ENCODE data around the gene PAQR3. TPM values are rescaled to one million over a fixed set of nuclear protein-coding genes. Genes with fewer than 3 reads are reported as not detected.
A peak's percentile ranks its signal among the peaks of the same experiment; 100 is the strongest.

The PAQR3 gene
- total and polyA plus RNA-seq, 10 of the 15 experiments (the other 5 are each of a cell fraction or from before 2014, with no cell fraction given): 2.2 to 25.4 (median 7.2) TPM

DNA sequence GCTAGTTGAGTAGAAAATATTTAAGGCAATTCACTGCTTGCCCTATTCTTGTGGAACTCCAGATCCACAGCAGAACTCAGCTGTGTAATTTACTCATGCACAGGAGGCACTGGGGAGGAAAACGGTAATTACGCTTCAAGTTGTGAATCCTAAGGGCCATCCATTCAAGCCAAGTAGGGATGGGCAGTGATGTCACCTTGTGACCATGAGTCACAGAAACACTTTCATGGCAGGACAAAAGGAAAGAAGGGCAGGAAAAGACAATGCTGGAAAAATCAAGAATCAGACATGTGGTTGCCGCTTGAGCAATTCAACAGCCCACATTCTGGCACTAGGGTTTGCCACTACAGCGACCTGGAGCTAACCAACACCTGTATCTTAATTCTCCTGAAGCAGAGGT, 1.4 kb downstream of the PAQR3 start:
- H3K4me3 ChIP-seq: no peak overlapping the region
- no TSS peak for BruUV-seq (replicated peaks)
- intact Hi-C loops (cut with micrococcal nuclease; ENCODE audit: unreplicated experiment): loop anchor here (5.0 kb wide), 1 partner anchor 326 kb away; no protein-coding TSS in a partner anchor

DNA sequence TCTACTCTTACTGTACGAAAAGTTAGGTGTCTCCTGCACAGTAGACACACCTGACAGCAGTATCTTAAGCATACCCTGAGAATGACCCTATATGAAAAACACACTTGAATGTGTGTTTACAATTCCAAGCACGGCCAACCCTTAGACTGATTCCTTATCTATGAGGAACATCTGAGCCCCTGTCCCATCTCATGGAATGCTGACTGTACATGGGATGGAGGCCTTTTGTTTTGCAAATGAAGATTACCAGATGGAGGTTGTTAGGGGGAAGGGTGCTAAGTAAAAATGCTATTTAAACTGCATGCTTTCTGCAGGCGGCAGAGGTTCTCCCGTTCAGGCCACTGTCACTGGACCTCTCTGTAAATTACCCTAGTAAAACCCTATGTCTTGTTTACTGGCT, 2.2 kb downstream of the PAQR3 start:
- Histone ChIP-seq H3K4me3 (no peak overlapping the region), H3K27ac (ENCODE audit: control insufficient read depth, insufficient read depth) (no peak overlapping the region), H3K9ac (ENCODE audit: control insufficient read depth, insufficient read depth, low read length) (no peak overlapping the region), H3K4me2 (ENCODE audit: control insufficient read depth, insufficient read depth) (peak overlapping the region; percentile 39), H3K9me3 (replicated peaks; ENCODE audit: control insufficient read depth, insufficient read depth, low read length) (no peaks in the 10 kb centered on the region; the same call in 2 of the 3 replicates), H3K4me1 (ENCODE audit: control insufficient read depth, insufficient read depth, low read length) (no peaks in the 10 kb centered on the region; the same call in 1 of the 2 replicates), H4K20me1 (ENCODE audit: control insufficient read depth, insufficient read depth) (no peaks in the 10 kb centered on the region), H3K79me2 (ENCODE audit: control insufficient read depth, insufficient read depth, low read length) (peaks cover 1% of the 10 kb centered on the region), H3K27me3 (replicated peaks in 1 of 2; ENCODE audit: control insufficient read depth in 2 of 2, insufficient read depth in 2 of 2, low read length in 1 of 2) (no peaks in the 10 kb centered on the region), H3K36me3 (ENCODE audit: control insufficient read depth in 2 of 2, insufficient read depth in 2 of 2, low read length in 1 of 2) (no peaks in the 10 kb centered on the region), H2AFZ (ENCODE audit: control insufficient read depth, low read depth, low read length) (no peak overlapping the region)
- DNase-seq (ENCODE audit: low read depth, low spot score): no peak
- no peak for FAIRE-seq
- CTCF ChIA-PET: interaction anchor here (4.1 kb wide), 1 partner anchor 15 kb away, joined by 26 read pairs; no protein-coding TSS in a partner anchor
- SMC1A ChIA-PET (ENCODE audit: uncharacterized antibody, unreplicated experiment): interaction anchor here (1.2 to 3.5 kb wide), 4 partner anchors 10 to 17 kb away, joined by 3 to 20 read pairs (median 4); no protein-coding TSS in a partner anchor
- in situ Hi-C loops (cut with MboI): no loop called here
- POLR2A ChIA-PET: no interaction called here
- no TSS peak for BruUV-seq (replicated peaks)
- intact Hi-C loops (cut with micrococcal nuclease; ENCODE audit: unreplicated experiment): loop anchor here (5.0 kb wide), 1 partner anchor 325 kb away; no protein-coding TSS in a partner anchor
- RAD21 ChIA-PET (ENCODE audit: unreplicated experiment): no interaction called here
- ATAC-seq: no peak
- 100% methylated on average over 4 of the region's 4 CpGs for WGBS (ENCODE audit: insufficient coverage, insufficient replicate concordance, low lambda C conversion rate, missing lambda C conversion rate)
- TF ChIP-seq SMARCA5 (IDR thresholded peaks at IDR 0.05) (no peak), NFIC (IDR thresholded peaks at IDR 0.05; ENCODE audit: low read depth, low read length) (no peak), PAX5 (IDR thresholded peaks at IDR 0.05; ENCODE audit: borderline replicate concordance, low read depth, low read length) (no peak), TCF12 (IDR thresholded peaks at IDR 0.05; ENCODE audit: low read depth, low read length) (no peak), SMAD1 (IDR thresholded peaks at IDR 0.05; ENCODE audit: low read depth, partially characterized antibody) (no peak), POLR2AphosphoS2 (IDR thresholded peaks at IDR 0.05; ENCODE audit: low read depth, low read length) (no peak), LARP7 (IDR thresholded peaks at IDR 0.05) (no peak), KAT2A (conservative IDR thresholded peaks at IDR 0.05; ENCODE audit: control insufficient read depth, low read depth, low read length) (no peak), BHLHE40 (IDR thresholded peaks at IDR 0.05; ENCODE audit: borderline replicate concordance in 1 of 2, low read depth in 2 of 2, low read length in 1 of 2) (no peak), CEBPZ (IDR thresholded peaks at IDR 0.05; ENCODE audit: low read depth, low read length) (no peak), CBX5 (IDR thresholded peaks at IDR 0.05; ENCODE audit: low read depth) (no peak)
- TF ChIP-seq, protein P1, sequence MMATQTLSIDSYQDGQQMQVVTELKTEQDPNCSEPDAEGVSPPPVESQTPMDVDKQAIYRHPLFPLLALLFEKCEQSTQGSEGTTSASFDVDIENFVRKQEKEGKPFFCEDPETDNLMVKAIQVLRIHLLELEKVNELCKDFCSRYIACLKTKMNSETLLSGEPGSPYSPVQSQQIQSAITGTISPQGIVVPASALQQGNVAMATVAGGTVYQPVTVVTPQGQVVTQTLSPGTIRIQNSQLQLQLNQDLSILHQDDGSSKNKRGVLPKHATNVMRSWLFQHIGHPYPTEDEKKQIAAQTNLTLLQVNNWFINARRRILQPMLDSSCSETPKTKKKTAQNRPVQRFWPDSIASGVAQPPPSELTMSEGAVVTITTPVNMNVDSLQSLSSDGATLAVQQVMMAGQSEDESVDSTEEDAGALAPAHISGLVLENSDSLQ (IDR thresholded peaks at IDR 0.05): no peak

More for the DNA sequence above, 1.4 kb downstream of the PAQR3 start:
- Histone ChIP-seq H3K4me2 (ENCODE audit: control insufficient read depth, insufficient read depth) (0 out of 2 replicates have a peak overlapping the region, but pooled peaks have one; percentile 26), H3K4me1 (ENCODE audit: control insufficient read depth, insufficient read depth, low read length) (no peaks in the 10 kb centered on the region; the same call in 1 of the 2 replicates), H3K9ac (ENCODE audit: control insufficient read depth, insufficient read depth, low read length) (no peak overlapping the region), H4K20me1 (ENCODE audit: control insufficient read depth, insufficient read depth) (no peaks in the 10 kb centered on the region), H3K27ac (ENCODE audit: control insufficient read depth, insufficient read depth) (no peak overlapping the region), H3K36me3 (ENCODE audit: control insufficient read depth in 2 of 2, insufficient read depth in 2 of 2, low read length in 1 of 2) (no peaks in the 10 kb centered on the region), H3K79me2 (ENCODE audit: control insufficient read depth, insufficient read depth, low read length) (peaks cover 1% of the 10 kb centered on the region), H3K27me3 (replicated peaks in 1 of 2; ENCODE audit: control insufficient read depth in 2 of 2, insufficient read depth in 2 of 2, low read length in 1 of 2) (no peaks in the 10 kb centered on the region), H2AFZ (ENCODE audit: control insufficient read depth, low read depth, low read length) (no peak overlapping the region), H3K9me3 (replicated peaks; ENCODE audit: control insufficient read depth, insufficient read depth, low read length) (no peaks in the 10 kb centered on the region; the same call in 2 of the 3 replicates)
- in situ Hi-C loops (cut with MboI): no loop called here
- POLR2A ChIA-PET: no interaction called here
- CTCF ChIA-PET: interaction anchor here (2.1 to 4.1 kb wide), 2 partner anchors 13 to 14 kb away, joined by 7 to 26 read pairs; no protein-coding TSS in a partner anchor
- ATAC-seq (no peak), DNase-seq (ENCODE audit: low read depth, low spot score) (no peak), FAIRE-seq (no peak)
- RAD21 ChIA-PET (ENCODE audit: unreplicated experiment): interaction anchor here (0.7 to 1.3 kb wide), 4 partner anchors 9 to 75 kb away, joined by 3 to 4 read pairs (median 3); no protein-coding TSS in a partner anchor
- TF ChIP-seq SRF (IDR thresholded peaks at IDR 0.05; ENCODE audit: low read depth in 2 of 2, low read length in 2 of 2) (no peak), MYB (IDR thresholded peaks at IDR 0.05; ENCODE audit: borderline replicate concordance, low read depth, low read length) (no peak)
- SMC1A ChIA-PET (ENCODE audit: uncharacterized antibody, unreplicated experiment): interaction anchor here (0.8 to 3.5 kb wide), 8 partner anchors 9 to 324 kb away, joined by 3 to 20 read pairs (median 5); no protein-coding TSS in a partner anchor
- WGBS (ENCODE audit: insufficient coverage, insufficient replicate concordance, low lambda C conversion rate, missing lambda C conversion rate): 98% methylated on average over 4 of the region's 4 CpGs

Measured in GM12878 (cell line).